Measurements from ENCODE around the gene TEKT3.

DNA sequence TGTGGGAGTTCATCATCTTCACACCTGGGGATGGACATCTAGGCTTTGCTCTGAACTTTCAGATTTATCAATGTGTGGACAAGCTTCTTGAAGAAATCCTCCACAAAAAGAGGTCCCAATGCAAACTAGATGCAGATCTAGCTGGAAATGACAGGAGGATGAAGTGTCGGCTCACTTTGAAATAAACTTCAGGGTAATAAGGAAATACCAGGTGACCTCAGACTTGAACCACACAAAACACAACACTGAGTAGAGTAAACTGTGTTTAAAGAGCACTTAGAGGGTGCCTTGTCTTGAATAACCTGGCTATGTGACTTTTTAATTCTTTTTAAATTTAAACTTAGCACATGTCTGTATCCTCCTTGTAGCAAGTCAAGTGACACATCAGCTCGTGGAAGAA is 27.2 kb upstream of the TEKT3 start:
- TF ChIP-seq CTCF (conservative IDR thresholded peaks at IDR 0.05; ENCODE audit: low read depth, low read length) = no peak
- TF ChIP-seq EZH2 (IDR thresholded peaks at IDR 0.05; ENCODE audit: borderline replicate concordance, low read depth, low read length, poor library complexity, severe bottlenecking) = no peak

Data from A673 (cell line).